H1 (cell line): ENCODE data around the gene FAM107A. TPM values are rescaled to one million over a fixed set of nuclear protein-coding genes. Genes with fewer than 3 reads are reported as not detected.

Source experiments
- CTCF ChIA-PET: fragments of 300-600 bp; sonication (Branson Sonifier 250); formaldehyde crosslinking; loops from one replicate; lab custom pipeline; 2021; ENCODE audit not compliant: partially characterized antibody; lab: Charles Lee
- POLR2A ChIA-PET: fragments of 300-600 bp; sonication (Branson Sonifier 250); formaldehyde crosslinking; loops from one replicate; lab custom pipeline; 2021; ENCODE audit warnings: inconsistent platforms; ENCODE audit not compliant: partially characterized antibody; lab: Charles Lee
- DNase-seq, 2 experiments: peaks; one replicate each; pipeline versions ENCODE4 v3.0.0 to v3.0.0-alpha.2; 2010 to 2022; ENCODE audit warnings: low spot score in 2 of 2, low read depth in 1 of 2, mixed read lengths in 1 of 2
- FAIRE-seq: peaks from 2 replicates; lab custom pipeline; 2011; peaks lifted over from hg19 to GRCh38; lab: Jason Lieb, UNC
- H2AFZ ChIP-seq: 2 replicates; pipeline ENCODE4 v1.8.1; 2012; ENCODE audit warnings: low read length, inconsistent platforms
- H2AK5ac ChIP-seq: 2 replicates; pipeline ENCODE4 v1.6.1; 2013; ENCODE audit warnings: low read depth, low read length
- H2BK120ac ChIP-seq: replicated peaks from 2 replicates; pipeline ENCODE3; 2013; ENCODE audit warnings: low read depth, low read length, inconsistent platforms
- H2BK12ac ChIP-seq: 2 replicates; pipeline ENCODE4 v1.6.1; 2013; ENCODE audit warnings: low read depth, low read length
- H2BK15ac ChIP-seq: 2 replicates; pipeline ENCODE4 v1.6.1; 2013; ENCODE audit warnings: low read length
- H2BK20ac ChIP-seq: 2 replicates; pipeline ENCODE4 v1.6.1; 2013; ENCODE audit warnings: low read length
- H2BK5ac ChIP-seq: 2 replicates; pipeline ENCODE4 v1.6.1; 2013; ENCODE audit warnings: low read depth, low read length
- H3K14ac ChIP-seq: 2 replicates; pipeline ENCODE4 v1.6.1; 2013; ENCODE audit warnings: inconsistent platforms; ENCODE audit not compliant: insufficient read length
- H3K18ac ChIP-seq: 2 replicates; pipeline ENCODE4 v1.6.1; 2013; ENCODE audit warnings: low read length; ENCODE audit errors: extremely low read depth
- H3K23ac ChIP-seq: 2 replicates; pipeline ENCODE4 v1.6.1; 2013; ENCODE audit warnings: inconsistent platforms; ENCODE audit not compliant: insufficient read length
- H3K23me2 ChIP-seq: 2 replicates; pipeline ENCODE4 v1.6.1; 2013; ENCODE audit warnings: low read depth, low read length
- H3K27ac ChIP-seq: 2 replicates; pipeline ENCODE4 v1.6.1; 2011; ENCODE audit warnings: low read depth, low read length, inconsistent platforms
- H3K27me3 ChIP-seq, 4 experiments: replicated peaks in 1 of 4; 1 replicate in 1 of 4; 2 replicates in 3 of 4; pipeline versions ENCODE4 v1.6.1 to v1.8.1; 2011 to 2013; ENCODE audit warnings: low read length in 3 of 4, mild to moderate bottlenecking in 3 of 4, inconsistent platforms in 2 of 4, mixed read lengths in 2 of 4, moderate library complexity in 1 of 4; ENCODE audit not compliant: control insufficient read depth in 3 of 4, insufficient read depth in 3 of 4; ENCODE audit errors: extremely low read depth in 1 of 4
- H3K36me3 ChIP-seq, 4 experiments: 2 replicates each; pipeline versions ENCODE4 v1.6.1 to v1.8.1; 2011 to 2013; ENCODE audit warnings: mild to moderate bottlenecking in 4 of 4, low read length in 3 of 4, moderate library complexity in 2 of 4, control low read depth in 1 of 4, inconsistent platforms in 1 of 4; ENCODE audit not compliant: insufficient read depth in 4 of 4, control insufficient read depth in 2 of 4
- H3K4ac ChIP-seq: replicated peaks from 2 replicates; pipeline ENCODE3; 2013; ENCODE audit warnings: low read length, low read depth, mixed read lengths, inconsistent platforms; ENCODE audit not compliant: insufficient read length
- H3K4me1 ChIP-seq, 4 experiments: replicated peaks in 1 of 4; 1 replicate in 1 of 4; 2 replicates in 3 of 4; pipeline versions ENCODE4 v1.6.1 to v1.8.1; 2011 to 2013; ENCODE audit warnings: low read length in 3 of 4, inconsistent platforms in 2 of 4, mixed read lengths in 1 of 4; ENCODE audit not compliant: insufficient read depth in 4 of 4, control insufficient read depth in 3 of 4
- H3K4me2 ChIP-seq, 2 experiments: 2 replicates each; pipeline versions ENCODE4 v1.6.1 to v1.8.1; 2011 to 2013; ENCODE audit warnings: low read depth in 2 of 2, low read length in 2 of 2, control low read depth in 1 of 2, inconsistent platforms in 1 of 2, mild to moderate bottlenecking in 1 of 2; ENCODE audit not compliant: insufficient read depth in 1 of 2
- H3K4me3 ChIP-seq, 4 experiments: fragments of 200-600, 300-600 bp in 1 of 4; sonication (generic), shearing (Covaris generic), sonication (Bioruptor Twin) in 1 of 4; 2 replicates each; pipeline versions ENCODE4 v1.5.1 to v1.8.1; 2011 to 2016; ENCODE audit warnings: low read length in 4 of 4, low read depth in 3 of 4, control low read depth in 2 of 4, inconsistent platforms in 2 of 4, mild to moderate bottlenecking in 2 of 4, mixed read lengths in 1 of 4, moderate library complexity in 1 of 4; ENCODE audit not compliant: insufficient read depth in 2 of 4; ENCODE audit errors: extremely low read depth in 1 of 4
- H3K56ac ChIP-seq: replicated peaks from 2 replicates; pipeline ENCODE3; 2013; ENCODE audit warnings: low read depth, mild to moderate bottlenecking, mixed read lengths, low read length, inconsistent platforms; ENCODE audit not compliant: insufficient read length
- H3K79me1 ChIP-seq: 2 replicates; pipeline ENCODE4 v1.6.1; 2013; ENCODE audit warnings: low read depth, low read length, control low read depth
- H3K79me2 ChIP-seq, 2 experiments: 2 replicates each; pipeline versions ENCODE4 v1.6.1 to v1.8.1; 2012 to 2013; ENCODE audit warnings: low read length in 2 of 2, mild to moderate bottlenecking in 2 of 2, inconsistent platforms in 1 of 2; ENCODE audit not compliant: insufficient read depth in 2 of 2, control insufficient read depth in 1 of 2
- H3K9ac ChIP-seq, 4 experiments: replicated peaks in 1 of 4; 1 replicate in 1 of 4; 2 replicates in 3 of 4; pipeline versions ENCODE4 v1.6.1 to v1.8.1; 2011 to 2013; ENCODE audit warnings: low read depth in 3 of 4, low read length in 3 of 4, control low read depth in 2 of 4, mild to moderate bottlenecking in 2 of 4, moderate library complexity in 2 of 4, inconsistent platforms in 1 of 4; ENCODE audit errors: extremely low read depth in 1 of 4
- H3K9me3 ChIP-seq, 2 experiments: 2 replicates each; pipeline versions ENCODE4 v1.6.1 to v1.8.1; 2012 to 2013; ENCODE audit warnings: mild to moderate bottlenecking in 2 of 2, moderate library complexity in 2 of 2, control low read depth in 1 of 2, inconsistent platforms in 1 of 2, low read depth in 1 of 2, low read length in 1 of 2, mixed read lengths in 1 of 2; ENCODE audit not compliant: insufficient read depth in 2 of 2
- H4K20me1 ChIP-seq, 2 experiments: replicated peaks in 1 of 2; 2 replicates each; pipeline versions ENCODE3 to v1.8.1; 2011 to 2013; ENCODE audit warnings: inconsistent platforms in 2 of 2, low read length in 2 of 2, mild to moderate bottlenecking in 1 of 2; ENCODE audit not compliant: insufficient read depth in 2 of 2, control insufficient read depth in 1 of 2
- H4K5ac ChIP-seq: 2 replicates; pipeline ENCODE4 v1.6.1; 2013; ENCODE audit warnings: low read length, low read depth, mixed read lengths, inconsistent platforms; ENCODE audit not compliant: insufficient read length
- H4K8ac ChIP-seq: 2 replicates; pipeline ENCODE4 v1.8.0; 2013; ENCODE audit warnings: mild to moderate bottlenecking, moderate library complexity, low read length, inconsistent platforms; ENCODE audit not compliant: insufficient read depth; ENCODE audit errors: extremely low read depth
- H4K91ac ChIP-seq: replicated peaks from 2 replicates; pipeline ENCODE3; 2013; ENCODE audit warnings: low read length, mixed read lengths, inconsistent platforms; ENCODE audit not compliant: insufficient read length
- ATF2 ChIP-seq: IDR thresholded peaks from 2 replicates; pipeline ENCODE4 v1.6.1; 2012; ENCODE audit warnings: low read length, inconsistent platforms
- BRCA1 ChIP-seq: IDR thresholded peaks from 2 replicates; pipeline ENCODE4 v1.6.1; 2012; ENCODE audit warnings: low read depth, low read length, improper control_type of control experiment
- CHD1 ChIP-seq: IDR thresholded peaks from 2 replicates; pipeline ENCODE4 v1.6.1; 2012; ENCODE audit warnings: low read depth, low read length, improper control_type of control experiment
- GABPA ChIP-seq: IDR thresholded peaks from 2 replicates; pipeline ENCODE4 v1.6.1; 2011; ENCODE audit warnings: mild to moderate bottlenecking, low read length, moderate library complexity, borderline replicate concordance; ENCODE audit not compliant: insufficient read depth
- GTF2F1 ChIP-seq: IDR thresholded peaks from 2 replicates; pipeline ENCODE4 v1.6.1; 2012; ENCODE audit warnings: low read depth, low read length, improper control_type of control experiment, borderline replicate concordance
- HDAC2 ChIP-seq, 2 experiments: fragments of 300-600 bp in 1 of 2; sonication (generic) in 1 of 2; IDR thresholded peaks; 2 replicates each; pipeline ENCODE4 v1.6.1; 2011 to 2012; ENCODE audit warnings: low read depth in 2 of 2, low read length in 2 of 2, mild to moderate bottlenecking in 2 of 2, moderate library complexity in 2 of 2, borderline replicate concordance in 1 of 2, inconsistent platforms in 1 of 2
- HDAC6 ChIP-seq: IDR thresholded peaks from one replicate; pipeline ENCODE4 v1.7.1; 2012; ENCODE audit warnings: low read depth, mild to moderate bottlenecking, inconsistent platforms, low read length, moderate library complexity
- MAFK ChIP-seq: IDR thresholded peaks from 2 replicates; pipeline ENCODE4 v1.6.1; 2012; ENCODE audit warnings: low read depth, mild to moderate bottlenecking, improper control_type of control experiment, low read length
- POLR2A ChIP-seq, 2 experiments: IDR thresholded peaks; 1 replicate in 1 of 2; 2 replicates in 1 of 2; pipeline ENCODE4 v1.6.1; 2011; ENCODE audit warnings: low read depth in 2 of 2, low read length in 2 of 2, mild to moderate bottlenecking in 2 of 2; ENCODE audit errors: control extremely low read depth in 1 of 2
- POU5F1 ChIP-seq: IDR thresholded peaks from 2 replicates; pipeline ENCODE4 v1.6.1; 2011; ENCODE audit warnings: low read depth, mild to moderate bottlenecking, low read length, moderate library complexity
- SAP30 ChIP-seq: fragments of 300-600 bp; sonication (generic); IDR thresholded peaks from 2 replicates; pipeline ENCODE4 v1.7.1; 2012; ENCODE audit warnings: low read length, moderate library complexity, mild to moderate bottlenecking, inconsistent platforms; ENCODE audit not compliant: insufficient read depth, insufficient replicate concordance
- WGBS, 2 experiments: shearing (Covaris generic) in 1 of 2; methylation state at CpG; one replicate each; pipeline versions ENCODE4 v1.1.6 to v1.1.7; 2013 to 2015; ENCODE audit warnings: low lambda C conversion rate in 2 of 2, mixed read lengths in 2 of 2, inconsistent platforms in 1 of 2, low coverage in 1 of 2, missing lambda C conversion rate in 1 of 2; ENCODE audit not compliant: insufficient replicate concordance in 2 of 2, insufficient coverage in 1 of 2, insufficient read length in 1 of 2; ENCODE audit errors: extremely low coverage in 1 of 2, missing lambda C conversion rate in 1 of 2; 5-methylcytosine and 5-hydroxymethylcytosine counted together
- polyA plus RNA-seq, 7 experiments: library from polyadenylated mRNA; depleted of rRNA in 3 of 7; stranded (reverse) in 5 of 7; unstranded in 2 of 7; fragments of >200 nt in 5 of 7; fragments of 200-250 nt in 2 of 7; gene quantifications; 1 replicate in 5 of 7; 2 replicates in 1 of 7; 4 replicates in 1 of 7; pipeline versions ENCODE4 v1.2.1 to v1.2.3, GENCODE V29; 2011 to 2013; ENCODE audit warnings: missing spikeins in 2 of 7, mixed read lengths in 2 of 7
- total RNA-seq: library from RNA; stranded (reverse); fragmentation: NEBNext Ultra II Directional; extraction: Animal tissue kit (Norgen Biotek cat#: 25700); gene quantifications from 2 replicates; pipeline ENCODE4 v1.2.1, GENCODE V29; 2021

The FAM107A gene
- total and polyA plus RNA-seq, 2 of the 8 experiments (the other 6 are each of a cell fraction or from before 2014, with no cell fraction given), result 0.51 to 0.65 TPM

GRCh38 chr3:58563386-58564035 lies 13.7 kb downstream of the FAM107A start:
- Histone ChIP-seq H4K5ac (no peak overlapping the region), H3K9me3 (no peaks in the 10 kb centered on the region), H3K23ac (no peak overlapping the region), H2BK120ac (peak overlapping the region; percentile 10), H4K20me1 (no peaks in the 10 kb centered on the region), H3K56ac (no peak overlapping the region), H3K36me3 (no peaks in the 10 kb centered on the region), H3K4me2 (no peak overlapping the region), H3K4me3 (no peak overlapping the region), H3K79me2 (no peaks in the 10 kb centered on the region), H4K91ac (peak overlapping the region; percentile 62), H2BK15ac (0 out of 2 replicates have a peak overlapping the region, but pooled peaks have one; percentile 49), H3K23me2 (no peaks in the 10 kb centered on the region; the same call in 1 of the 2 replicates), H2BK12ac (peak overlapping the region; percentile 82), H3K4me1 (peaks cover 9 to 26% (median 18%) of the 10 kb centered on the region in 4 experiments), H2BK20ac (peak overlapping the region; percentile 24; the same call in 1 of the 2 replicates), H2BK5ac (peak overlapping the region; percentile 61; the same call in 1 of the 2 replicates), H3K14ac (no peak overlapping the region), H3K27me3 (peaks cover 0 to 2% (median 0%) of the 10 kb centered on the region in 4 experiments; a peak in 2 of 7 replicates), H2AK5ac (peak overlapping the region; percentile 99), H3K27ac (no peak overlapping the region), H2AFZ (no peak overlapping the region), H3K79me1 (no peaks in the 10 kb centered on the region), H3K18ac (no peak overlapping the region), H4K8ac (no peak overlapping the region), H3K9ac (no peak overlapping the region), H3K4ac (no peak overlapping the region)
- no peak for DNase-seq
- ChIA-PET CTCF (interaction anchor here (1.2 to 40.0 kb wide), 4 partner anchors 19 to 73 kb away, joined by 3 to 994 read pairs (median 102); partner anchors contain the start of gene FAM107A), POLR2A (no interaction called here)
- 88% methylated on average over 6 of the region's 6 CpGs; no CpG with 5 or more reads in 1 of the 2 experiments for WGBS, 2 experiments
- FAIRE-seq, result no peak
- TF ChIP-seq CHD1 (no peak), SAP30 (no peak), POLR2A (IDR thresholded peaks at IDR 0.05; ENCODE audit: control extremely low read depth in 1 of 2, low read depth in 2 of 2, low read length in 2 of 2) (no peak), MAFK (no peak), HDAC6 (no peak), HDAC2 (IDR thresholded peaks at IDR 0.05; ENCODE audit: borderline replicate concordance in 1 of 2, low read depth in 2 of 2, low read length in 2 of 2) (no peak), ATF2 (no peak), BRCA1 (no peak), POU5F1 (no peak), GTF2F1 (no peak), GABPA (no peak)
